Liver (tissue), 9 donors: ENCODE results near the gene TTC28. TPM values are rescaled to one million over a fixed set of nuclear protein-coding genes. Genes with fewer than 3 reads are reported as not detected.

Experiments used
- DNase-seq: peaks from one replicate; pipeline ENCODE4 v3.0.0-alpha.2; 2017; ENCODE audit warnings: low spot score
- H3K27ac ChIP-seq, 2 donors: one replicate each; pipeline ENCODE4 v1.7.0; 2013; ENCODE audit warnings: inconsistent platforms in 2 of 2, low read length in 2 of 2, control low read depth in 1 of 2, low read depth in 1 of 2, mild to moderate bottlenecking in 1 of 2
- H3K27me3 ChIP-seq, 4 donors: one replicate each; pipeline versions ENCODE4 v1.6.1 to v1.7.0; 2013; ENCODE audit warnings: low read length in 3 of 4, inconsistent platforms in 1 of 4, mild to moderate bottlenecking in 1 of 4, moderate library complexity in 1 of 4; ENCODE audit not compliant: control insufficient read depth in 4 of 4, insufficient read depth in 4 of 4
- H3K36me3 ChIP-seq, 4 donors: one replicate each; pipeline versions ENCODE4 v1.6.1 to v1.7.0; 2013; ENCODE audit warnings: low read length in 3 of 4, mild to moderate bottlenecking in 3 of 4, low read depth in 1 of 4, moderate library complexity in 1 of 4; ENCODE audit not compliant: control insufficient read depth in 4 of 4, insufficient read depth in 3 of 4
- H3K4me1 ChIP-seq, 4 donors: one replicate each; pipeline versions ENCODE4 v1.6.1 to v1.7.0; 2013; ENCODE audit warnings: low read length in 3 of 4, mild to moderate bottlenecking in 3 of 4, moderate library complexity in 1 of 4; ENCODE audit not compliant: control insufficient read depth in 4 of 4, insufficient read depth in 4 of 4
- H3K4me3 ChIP-seq, 3 donors: one replicate each; pipeline versions ENCODE4 v1.6.1 to v1.7.0; 2013; ENCODE audit warnings: low read length in 3 of 3, control low read depth in 1 of 3, low read depth in 1 of 3, mild to moderate bottlenecking in 1 of 3
- H3K9ac ChIP-seq, 2 donors: one replicate each; pipeline ENCODE4 v1.7.0; 2013; ENCODE audit warnings: low read length in 2 of 2, mild to moderate bottlenecking in 2 of 2, moderate library complexity in 2 of 2, control low read depth in 1 of 2, low read depth in 1 of 2
- H3K9me3 ChIP-seq, 4 donors: one replicate each; pipeline versions ENCODE4 v1.6.1 to v1.7.0; 2013; ENCODE audit warnings: low read length in 3 of 4; ENCODE audit not compliant: control insufficient read depth in 4 of 4
- EGR1 ChIP-seq, 2 donors: IDR thresholded peaks; 2 replicates each; pipeline ENCODE4 v1.6.1; 2016 to 2018; ENCODE audit warnings: antibody characterized with exemption in 2 of 2, low read depth in 2 of 2
- FOXA1 ChIP-seq: IDR thresholded peaks from 2 replicates; pipeline ENCODE4 v1.6.1; 2016; ENCODE audit warnings: antibody characterized with exemption
- FOXA2 ChIP-seq: IDR thresholded peaks from 2 replicates; pipeline ENCODE4 v1.6.1; 2016; ENCODE audit warnings: antibody characterized with exemption
- HNF4A ChIP-seq, 2 donors: conservative IDR thresholded peaks; 2 replicates each; pipeline ENCODE4 v1.6.1; 2016; ENCODE audit warnings: antibody characterized with exemption in 2 of 2, mild to moderate bottlenecking in 2 of 2
- HNF4G ChIP-seq: IDR thresholded peaks from 2 replicates; pipeline ENCODE4 v1.6.1; 2016; ENCODE audit warnings: antibody characterized with exemption
- JUND ChIP-seq, 2 donors: IDR thresholded peaks; 2 replicates each; pipeline ENCODE4 v1.6.1; 2016; ENCODE audit warnings: antibody characterized with exemption in 2 of 2
- NR2F2 ChIP-seq: IDR thresholded peaks from 2 replicates; pipeline ENCODE4 v1.6.1; 2016; ENCODE audit warnings: antibody characterized with exemption
- RAD21 ChIP-seq, 2 donors: IDR thresholded peaks; 2 replicates each; pipeline ENCODE4 v1.6.1; 2016; ENCODE audit warnings: antibody characterized with exemption in 2 of 2, mild to moderate bottlenecking in 2 of 2
- RXRA ChIP-seq, 2 donors: IDR thresholded peaks; 2 replicates each; pipeline ENCODE4 v1.6.1; 2017 to 2018; ENCODE audit warnings: antibody characterized with exemption in 2 of 2, mild to moderate bottlenecking in 1 of 2
- SP1 ChIP-seq: IDR thresholded peaks from 2 replicates; pipeline ENCODE4 v1.6.1; 2018; ENCODE audit warnings: antibody characterized with exemption, mild to moderate bottlenecking
- TAF1 ChIP-seq: conservative IDR thresholded peaks from 2 replicates; pipeline ENCODE4 v1.6.1; 2016; ENCODE audit warnings: antibody characterized with exemption, mild to moderate bottlenecking
- YY1 ChIP-seq: IDR thresholded peaks from 2 replicates; pipeline ENCODE4 v1.6.1; 2016; ENCODE audit warnings: antibody characterized with exemption, mild to moderate bottlenecking
- WGBS: extraction: QIAGEN DNeasy Blood & Tissue Kit; methylation state at CpG from one replicate; pipeline ENCODE4 v1.1.7; 2013; 5-methylcytosine and 5-hydroxymethylcytosine counted together
- polyA plus RNA-seq, 2 donors: library from polyadenylated mRNA; stranded (reverse) in 1 of 2; unstranded in 1 of 2; fragments of 200-250 nt in 1 of 2; fragments of >200 nt in 1 of 2; fragmentation: Nextera tagmentation in 1 of 2; extraction: Ambion mirVana in 1 of 2; gene quantifications; one replicate each; pipeline versions ENCODE4 v1.2.1 to v1.2.3, GENCODE V29; 2013 to 2015
- total RNA-seq, 2 donors: library from RNA; depleted of rRNA; stranded (reverse); fragments of >200 nt; gene quantifications; one replicate each; pipeline ENCODE4 v1.2.3, GENCODE V29; 2014
- TF ChIP-seq, protein P1 (sequence below): IDR thresholded peaks from 2 replicates; pipeline ENCODE4 v1.6.1; 2016; ENCODE audit warnings: antibody characterized with exemption
- TF ChIP-seq, protein P2 (sequence below): IDR thresholded peaks from 2 replicates; pipeline ENCODE4 v1.6.1; 2016; ENCODE audit warnings: antibody characterized with exemption
- TF ChIP-seq, protein P3 (sequence below): IDR thresholded peaks from 2 replicates; pipeline ENCODE4 v1.6.1; 2016; ENCODE audit warnings: antibody characterized with exemption
- TF ChIP-seq, protein P4 (sequence below): IDR thresholded peaks from 2 replicates; pipeline ENCODE4 v1.6.1; 2016; ENCODE audit warnings: antibody characterized with exemption, mild to moderate bottlenecking
- donor health status: healthy.
- donor health status: healthy.
- donor health status: healthy.
- donor health status: healthy.
- donor health status: healthy.

Gene TTC28
- total and polyA plus RNA-seq, 4 donors, result 4.2 to 19.4 (median 5.9) TPM

DNA sequence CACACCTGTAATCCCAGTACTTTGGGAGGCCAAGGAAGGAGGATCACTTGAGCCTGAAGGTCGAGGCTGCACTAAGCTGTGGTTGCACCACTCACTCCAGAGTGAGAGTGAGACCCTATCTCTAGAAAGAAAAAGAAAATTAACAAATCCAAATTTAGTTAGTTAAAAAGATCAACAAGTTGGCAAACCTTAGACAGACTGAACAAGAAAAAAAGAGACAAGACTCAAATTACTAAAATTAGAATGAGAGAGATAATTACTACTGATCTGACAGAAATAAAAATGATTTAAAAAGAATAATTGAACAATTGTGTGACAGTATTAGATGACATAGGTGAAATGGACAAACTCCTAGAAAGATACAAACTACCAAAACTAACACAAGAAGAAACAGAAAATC is 48.4 kb upstream of the TTC28 start:
- WGBS, result 97% methylated on average over 1 of the region's 1 CpG
- H3K4me1 ChIP-seq, result no peaks in the 10 kb centered on the region
- H3K27ac ChIP-seq, result no peak overlapping the region
- H3K9ac ChIP-seq, result no peak overlapping the region
- DNase-seq, result no peak
- no peaks in the 10 kb centered on the region for H3K36me3 ChIP-seq
- no peaks in the 10 kb centered on the region for H3K27me3 ChIP-seq
- no peaks in the 10 kb centered on the region for H3K9me3 ChIP-seq
- TF ChIP-seq, protein P1, sequence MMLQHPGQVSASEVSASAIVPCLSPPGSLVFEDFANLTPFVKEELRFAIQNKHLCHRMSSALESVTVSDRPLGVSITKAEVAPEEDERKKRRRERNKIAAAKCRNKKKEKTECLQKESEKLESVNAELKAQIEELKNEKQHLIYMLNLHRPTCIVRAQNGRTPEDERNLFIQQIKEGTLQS, result no peak
- TF ChIP-seq HNF4G (no peak), FOXA2 (no peak)
- no peak overlapping the region for H3K4me3 ChIP-seq

DNA sequence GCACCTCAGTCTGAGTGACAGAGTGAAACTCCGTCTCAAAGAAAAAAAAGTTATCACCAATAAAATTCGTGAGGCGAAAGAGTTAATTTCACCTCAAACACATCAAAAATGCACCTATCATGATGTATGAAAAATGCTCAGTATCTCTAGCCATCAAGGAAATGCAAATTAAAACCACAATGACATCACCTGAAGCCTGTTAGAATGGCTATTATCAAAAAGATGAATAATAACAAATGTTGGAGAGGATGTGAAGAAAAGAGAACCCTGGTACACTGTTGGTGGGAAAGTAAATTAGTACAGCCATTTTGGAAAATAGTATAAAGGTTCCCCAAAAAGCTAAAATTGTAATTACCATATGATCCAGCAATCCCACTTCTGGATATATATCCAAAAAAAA is 38.4 kb upstream of the TTC28 start:
- Histone ChIP-seq H3K4me3 (no peak overlapping the region), H3K4me1 (no peaks in the 10 kb centered on the region)

More for the DNA sequence above, 38.4 kb upstream of the TTC28 start:
- H3K36me3 ChIP-seq, result no peaks in the 10 kb centered on the region
- TF ChIP-seq, protein P2, sequence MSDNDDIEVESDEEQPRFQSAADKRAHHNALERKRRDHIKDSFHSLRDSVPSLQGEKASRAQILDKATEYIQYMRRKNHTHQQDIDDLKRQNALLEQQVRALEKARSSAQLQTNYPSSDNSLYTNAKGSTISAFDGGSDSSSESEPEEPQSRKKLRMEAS, result no peak
- TF ChIP-seq, protein P3, sequence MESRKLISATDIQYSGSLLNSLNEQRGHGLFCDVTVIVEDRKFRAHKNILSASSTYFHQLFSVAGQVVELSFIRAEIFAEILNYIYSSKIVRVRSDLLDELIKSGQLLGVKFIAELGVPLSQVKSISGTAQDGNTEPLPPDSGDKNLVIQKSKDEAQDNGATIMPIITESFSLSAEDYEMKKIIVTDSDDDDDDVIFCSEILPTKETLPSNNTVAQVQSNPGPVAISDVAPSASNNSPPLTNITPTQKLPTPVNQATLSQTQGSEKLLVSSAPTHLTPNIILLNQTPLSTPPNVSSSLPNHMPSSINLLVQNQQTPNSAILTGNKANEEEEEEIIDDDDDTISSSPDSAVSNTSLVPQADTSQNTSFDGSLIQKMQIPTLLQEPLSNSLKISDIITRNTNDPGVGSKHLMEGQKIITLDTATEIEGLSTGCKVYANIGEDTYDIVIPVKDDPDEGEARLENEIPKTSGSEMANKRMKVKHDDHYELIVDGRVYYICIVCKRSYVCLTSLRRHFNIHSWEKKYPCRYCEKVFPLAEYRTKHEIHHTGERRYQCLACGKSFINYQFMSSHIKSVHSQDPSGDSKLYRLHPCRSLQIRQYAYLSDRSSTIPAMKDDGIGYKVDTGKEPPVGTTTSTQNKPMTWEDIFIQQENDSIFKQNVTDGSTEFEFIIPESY, result no peak
- TF ChIP-seq JUND (IDR thresholded peaks at IDR 0.05) (no peak), RAD21 (IDR thresholded peaks at IDR 0.05) (no peak), EGR1 (IDR thresholded peaks at IDR 0.05; ENCODE audit: low read depth in 2 of 2) (no peak), SP1 (no peak), NR2F2 (no peak), YY1 (no peak), FOXA1 (no peak), FOXA2 (no peak), HNF4A (conservative IDR thresholded peaks at IDR 0.05) (no peak), RXRA (IDR thresholded peaks at IDR 0.05) (no peak), TAF1 (no peak)
- TF ChIP-seq, protein P1, result no peak
- TF ChIP-seq, protein P4, sequence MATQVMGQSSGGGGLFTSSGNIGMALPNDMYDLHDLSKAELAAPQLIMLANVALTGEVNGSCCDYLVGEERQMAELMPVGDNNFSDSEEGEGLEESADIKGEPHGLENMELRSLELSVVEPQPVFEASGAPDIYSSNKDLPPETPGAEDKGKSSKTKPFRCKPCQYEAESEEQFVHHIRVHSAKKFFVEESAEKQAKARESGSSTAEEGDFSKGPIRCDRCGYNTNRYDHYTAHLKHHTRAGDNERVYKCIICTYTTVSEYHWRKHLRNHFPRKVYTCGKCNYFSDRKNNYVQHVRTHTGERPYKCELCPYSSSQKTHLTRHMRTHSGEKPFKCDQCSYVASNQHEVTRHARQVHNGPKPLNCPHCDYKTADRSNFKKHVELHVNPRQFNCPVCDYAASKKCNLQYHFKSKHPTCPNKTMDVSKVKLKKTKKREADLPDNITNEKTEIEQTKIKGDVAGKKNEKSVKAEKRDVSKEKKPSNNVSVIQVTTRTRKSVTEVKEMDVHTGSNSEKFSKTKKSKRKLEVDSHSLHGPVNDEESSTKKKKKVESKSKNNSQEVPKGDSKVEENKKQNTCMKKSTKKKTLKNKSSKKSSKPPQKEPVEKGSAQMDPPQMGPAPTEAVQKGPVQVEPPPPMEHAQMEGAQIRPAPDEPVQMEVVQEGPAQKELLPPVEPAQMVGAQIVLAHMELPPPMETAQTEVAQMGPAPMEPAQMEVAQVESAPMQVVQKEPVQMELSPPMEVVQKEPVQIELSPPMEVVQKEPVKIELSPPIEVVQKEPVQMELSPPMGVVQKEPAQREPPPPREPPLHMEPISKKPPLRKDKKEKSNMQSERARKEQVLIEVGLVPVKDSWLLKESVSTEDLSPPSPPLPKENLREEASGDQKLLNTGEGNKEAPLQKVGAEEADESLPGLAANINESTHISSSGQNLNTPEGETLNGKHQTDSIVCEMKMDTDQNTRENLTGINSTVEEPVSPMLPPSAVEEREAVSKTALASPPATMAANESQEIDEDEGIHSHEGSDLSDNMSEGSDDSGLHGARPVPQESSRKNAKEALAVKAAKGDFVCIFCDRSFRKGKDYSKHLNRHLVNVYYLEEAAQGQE, result no peak
- H3K27ac ChIP-seq, result no peak overlapping the region
- H3K27me3 ChIP-seq, result no peaks in the 10 kb centered on the region
- no peak overlapping the region for H3K9ac ChIP-seq
- WGBS, result 98% methylated on average over 3 of the region's 3 CpGs
- no peaks in the 10 kb centered on the region for H3K9me3 ChIP-seq
- DNase-seq, result no peak
